Tibial nerve (tissue), 4 donors: ENCODE measurements around the gene PPP6R2. TPM values are rescaled to one million over a fixed set of nuclear protein-coding genes. Genes with fewer than 3 reads are reported as not detected.

Experiments
- DNase-seq, 2 donors: peaks; one replicate each; pipeline ENCODE4 v3.0.0-alpha.2; 2019; ENCODE audit warnings: low spot score in 2 of 2
- H3K27ac ChIP-seq, 4 donors: fragments of 200-600 bp; sonication (generic) in 3 of 4; one replicate each; pipeline ENCODE4 v1.5.1; 2017 to 2019; ENCODE audit warnings: mild to moderate bottlenecking in 1 of 4
- H3K27me3 ChIP-seq, 2 donors: fragments of 200-600 bp; sonication (generic) in 1 of 2; one replicate each; pipeline versions ENCODE4 v1.5.1 to v1.6.0; 2017 to 2019
- H3K36me3 ChIP-seq, 3 donors: fragments of 200-600 bp; sonication (generic); one replicate each; pipeline ENCODE4 v1.5.1; 2018 to 2019
- H3K4me1 ChIP-seq, 4 donors: fragments of 200-600 bp; sonication (generic) in 3 of 4; one replicate each; pipeline ENCODE4 v1.5.1; 2017 to 2019
- H3K4me3 ChIP-seq, 4 donors: fragments of 200-600 bp; sonication (generic) in 3 of 4; one replicate each; pipeline ENCODE4 v1.5.1; 2017 to 2019; ENCODE audit warnings: mild to moderate bottlenecking in 1 of 4, moderate library complexity in 1 of 4
- H3K9me3 ChIP-seq, 4 donors: fragments of 200-600 bp; sonication (generic) in 3 of 4; one replicate each; pipeline ENCODE4 v1.5.1; 2017 to 2019
- CTCF ChIP-seq, 5 experiments: fragments of 200-600 bp in 3 of 5; fragments of 450-650 bp in 2 of 5; sonication (generic) in 3 of 5; IDR thresholded peaks; one replicate each; pipeline ENCODE4 v1.5.1; 2016 to 2019; ENCODE audit warnings: antibody characterized with exemption in 5 of 5, mild to moderate bottlenecking in 3 of 5, moderate library complexity in 2 of 5
- EP300 ChIP-seq, 2 donors: sonication (generic); formaldehyde crosslinking; IDR thresholded peaks; one replicate each; pipeline ENCODE4 v1.6.1; 2017; ENCODE audit warnings: antibody characterized with exemption in 2 of 2, mild to moderate bottlenecking in 1 of 2
- POLR2A ChIP-seq, 2 donors: fragments of 450-650 bp; IDR thresholded peaks; one replicate each; pipeline ENCODE4 v1.6.1; 2017; ENCODE audit warnings: antibody characterized with exemption in 2 of 2, mild to moderate bottlenecking in 2 of 2, moderate library complexity in 2 of 2
- WGBS, 2 donors: methylation state at CpG; one replicate each; pipeline ENCODE4 v1.1.5; 2018; 5-methylcytosine and 5-hydroxymethylcytosine counted together
- total RNA-seq, 4 donors: library from RNA; depleted of rRNA; stranded (reverse); fragments of >200 nt; gene quantifications; one replicate each; pipeline ENCODE4 v1.1.0, GENCODE V29; 2016

The PPP6R2 gene
- total RNA-seq, 4 donors from 2014 or later: 55.9 to 112 (median 76.7) TPM

GRCh38 chr22:50481440-50482106 lies 138.4 kb downstream of the PPP6R2 start, which contains the start of gene ADM2:
ADM2 (plus strand) TSS chr22:50481543; CDS start chr22:50481848, 305 bp downstream.
- TF ChIP-seq POLR2A (IDR thresholded peaks at IDR 0.05): no peak
- TF ChIP-seq EP300 (IDR thresholded peaks at IDR 0.05): no peak
- TF ChIP-seq CTCF (IDR thresholded peaks at IDR 0.05): no peak
- Histone ChIP-seq H3K9me3 (no peaks in the 10 kb centered on the region), H3K4me1 (peaks cover 0 to 14% (median 7%) of the 10 kb centered on the region in 4 donors), H3K36me3 (no peaks in the 10 kb centered on the region), H3K27me3 (peaks cover 4 to 58% of the 10 kb centered on the region in 2 donors), H3K27ac (peak within 1 kb of the TSS in 1 of 4 donors; percentile 45), H3K4me3 (peak within 1 kb of the TSS in 2 of 4 donors; percentile 36 to 43)
- DNase-seq: no peak
- 7 to 10% methylated on average over 8 to 11 of the region's 70 CpGs for WGBS, 2 donors

GRCh38 chr22:50482107-50483074 lies 139.3 kb downstream of the PPP6R2 start:
- TF ChIP-seq POLR2A (IDR thresholded peaks at IDR 0.05) (no peak), CTCF (IDR thresholded peaks at IDR 0.05) (no peak), EP300 (IDR thresholded peaks at IDR 0.05) (no peak)
- no peak for DNase-seq
- Histone ChIP-seq H3K27me3 (peaks cover 4 to 58% of the 10 kb centered on the region in 2 donors), H3K27ac (peak overlapping the region in 1 of 4 donors; percentile 45), H3K36me3 (no peaks in the 10 kb centered on the region), H3K4me1 (peaks cover 0 to 14% (median 7%) of the 10 kb centered on the region in 4 donors), H3K9me3 (no peaks in the 10 kb centered on the region), H3K4me3 (peak overlapping the region in 1 of 4 donors; percentile 43)
- WGBS, 2 donors: 74 to 76% methylated on average over 18 to 22 of the region's 35 CpGs

GRCh38 chr22:50483106-50483505 lies 140.0 kb downstream of the PPP6R2 start:
- DNase-seq: no peak
- Histone ChIP-seq H3K4me1 (peaks cover 0 to 14% (median 7%) of the 10 kb centered on the region in 4 donors), H3K36me3 (no peaks in the 10 kb centered on the region), H3K4me3 (no peak overlapping the region), H3K27me3 (peaks cover 4 to 58% of the 10 kb centered on the region in 2 donors), H3K9me3 (no peaks in the 10 kb centered on the region), H3K27ac (no peak overlapping the region)
- TF ChIP-seq EP300 (IDR thresholded peaks at IDR 0.05): no peak
- no peak for TF ChIP-seq POLR2A (IDR thresholded peaks at IDR 0.05)
- no peak for TF ChIP-seq CTCF (IDR thresholded peaks at IDR 0.05)
- 77 to 79% methylated on average over 8 to 10 of the region's 10 CpGs for WGBS, 2 donors

- no peak overlapping the region for H3K27ac ChIP-seq
- TF ChIP-seq POLR2A (IDR thresholded peaks at IDR 0.05) (no peak), CTCF (IDR thresholded peaks at IDR 0.05) (no peak), EP300 (IDR thresholded peaks at IDR 0.05) (no peak)
- DNase-seq: no peak
- H3K36me3 ChIP-seq: no peaks in the 10 kb centered on the region
- H3K9me3 ChIP-seq: no peaks in the 10 kb centered on the region
- peaks cover 4 to 58% of the 10 kb centered on the region in 2 donors for H3K27me3 ChIP-seq
- no peak overlapping the region for H3K4me3 ChIP-seq
- peaks cover 0 to 14% (median 7%) of the 10 kb centered on the region in 4 donors for H3K4me1 ChIP-seq
- 82 to 86% methylated on average over 1 to 2 of the region's 8 CpGs for WGBS, 2 donors
These were observed 140.4 kb downstream of the PPP6R2 start for GRCh38 chr22:50483556-50483955.
